D721Med (cell line): ENCODE results near the gene PHLDA3.

Experiments
- DNase-seq: peaks from one replicate; pipeline ENCODE4 v3.0.0; 2011; ENCODE audit warnings: low spot score; ENCODE audit not compliant: insufficient read length
- FAIRE-seq: peaks from 2 replicates; lab custom pipeline; 2011; peaks lifted over from hg19 to GRCh38; lab: Jason Lieb, UNC
- CTCF ChIP-seq: IDR thresholded peaks from 2 replicates; pipeline ENCODE4 v1.5.1; 2012; ENCODE audit warnings: mild to moderate bottlenecking, control low read depth; ENCODE audit not compliant: insufficient read depth; ENCODE audit errors: missing control alignments

The PHLDA3 gene

GRCh38 chr1:201421041-201421440, 47.9 kb downstream of the PHLDA3 start:
- DNase-seq = no peak
- no peak for TF ChIP-seq CTCF
- FAIRE-seq = no peak

DNA sequence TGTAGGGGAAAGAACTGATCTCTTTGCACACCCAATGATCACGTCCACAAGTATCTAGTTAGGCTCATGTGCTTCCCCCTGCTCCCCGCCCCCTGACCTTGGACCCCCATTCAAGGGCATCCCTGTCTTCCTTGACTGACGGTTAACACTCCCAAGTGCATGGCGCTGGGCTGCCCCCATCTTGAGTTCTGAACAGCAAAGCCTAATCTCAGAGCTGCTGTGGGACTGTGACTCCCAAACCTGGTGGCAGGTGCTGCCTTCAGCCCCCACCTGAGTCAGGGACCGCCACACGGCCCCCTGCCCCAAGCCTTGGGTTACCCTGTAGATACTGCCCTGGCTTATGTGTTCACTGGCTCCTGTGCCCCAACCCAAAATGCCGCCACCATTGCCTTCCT, 48.4 kb downstream of the PHLDA3 start:
- no peak for TF ChIP-seq CTCF
- no peak for FAIRE-seq
- DNase-seq = no peak

DNA sequence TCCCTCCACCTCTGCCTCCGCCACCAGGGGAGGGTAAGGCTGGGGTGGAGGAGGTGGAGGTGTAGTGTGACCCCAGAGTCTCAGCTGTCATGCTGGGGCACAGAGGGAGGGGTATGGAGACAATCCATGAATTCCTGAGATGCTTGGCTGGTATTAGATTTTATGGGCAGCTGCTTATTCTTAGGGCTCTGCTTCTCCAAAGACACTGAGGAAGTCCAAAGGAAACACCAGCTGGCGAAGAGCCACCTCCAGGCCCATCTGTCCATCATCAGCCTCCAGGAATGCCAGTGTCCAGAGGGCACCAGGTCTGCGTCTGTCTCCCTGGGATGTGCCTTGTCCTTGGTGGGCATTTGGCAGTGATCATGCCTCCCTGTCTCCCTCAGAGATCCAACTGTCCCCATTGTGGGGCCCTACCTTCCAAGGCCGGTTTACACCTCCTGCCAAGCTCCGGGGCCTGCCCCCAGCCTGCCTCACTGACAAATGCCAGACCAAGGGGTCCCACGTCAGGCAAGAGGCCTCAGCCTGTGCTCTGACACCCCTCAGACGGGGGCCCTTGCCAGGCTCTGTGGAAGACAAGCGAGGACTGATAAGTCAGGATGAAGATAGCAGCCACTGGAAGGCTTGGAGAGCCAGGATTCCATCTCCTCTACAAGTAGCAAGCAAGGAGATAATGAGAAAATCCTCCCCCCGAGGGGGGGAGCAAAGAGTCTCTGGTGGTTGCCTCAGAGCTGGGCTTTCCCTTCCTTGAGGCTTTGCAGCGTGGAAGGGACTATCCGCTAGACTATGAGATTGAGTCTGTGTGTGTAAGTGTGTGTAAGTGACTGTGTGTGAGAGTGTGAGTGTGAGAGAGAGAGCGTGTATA, 49.0 kb downstream of the PHLDA3 start:
- no peak for TF ChIP-seq CTCF
- FAIRE-seq = no peak
- DNase-seq = no peak

DNA sequence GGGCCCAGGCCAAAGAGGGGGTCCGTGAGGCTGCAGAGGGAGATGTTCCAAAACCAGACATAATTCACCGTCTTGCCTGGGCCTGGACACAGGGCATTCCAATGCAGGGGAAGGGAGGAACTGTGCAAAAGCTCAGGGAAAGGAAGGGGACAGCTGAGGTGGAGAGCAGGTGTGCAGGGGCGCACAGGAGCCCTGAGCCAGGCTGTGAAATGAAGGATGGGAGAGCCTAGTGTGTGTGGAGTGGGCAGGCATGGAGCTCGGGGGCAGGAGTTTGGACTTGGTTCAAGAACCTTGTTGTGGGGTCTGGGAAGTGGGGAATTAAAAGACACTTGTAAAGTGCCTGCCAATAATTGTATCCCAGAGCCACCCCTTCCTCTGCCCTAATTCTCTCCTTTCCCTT, 49.7 kb downstream of the PHLDA3 start:
- DNase-seq = no peak
- TF ChIP-seq CTCF = no peak
- FAIRE-seq = no peak

- TF ChIP-seq CTCF = no peak
- FAIRE-seq (no peak), DNase-seq (no peak)
Observed at GRCh38 chr1:201418461-201418860, 50.5 kb downstream of the PHLDA3 start.
